Neural cell (in vitro differentiated cells): ENCODE data around the gene SHF.

Experiments used
- CTCF ChIP-seq: fragments of 450-650 bp; IDR thresholded peaks from 2 replicates; pipeline ENCODE4 v1.5.1; 2014; ENCODE audit warnings: antibody characterized with exemption, mild to moderate bottlenecking, moderate library complexity; ENCODE audit not compliant: poor library complexity, severe bottlenecking
- POLR2AphosphoS5 ChIP-seq: IDR thresholded peaks from 2 replicates; pipeline ENCODE4 v1.6.1; 2012
- SMC3 ChIP-seq: fragments of 450-650 bp; conservative IDR thresholded peaks from 2 replicates; pipeline ENCODE4 v1.6.1; 2014; ENCODE audit warnings: antibody characterized with exemption, mild to moderate bottlenecking, moderate library complexity; ENCODE audit not compliant: poor library complexity

- TF ChIP-seq POLR2AphosphoS5 (no peak), SMC3 (no peak), CTCF (no peak)
Measured at GRCh38 chr15:45185069-45185779, 2.5 kb downstream of the SHF start.
